ENCODE data around the gene IFIT1.
"Not testable (repeated sequence)": the region's sequence is repeated elsewhere in the genome, so short reads cannot be mapped to it uniquely, and the experiment has no call there.

The IFIT1 gene

DNA sequence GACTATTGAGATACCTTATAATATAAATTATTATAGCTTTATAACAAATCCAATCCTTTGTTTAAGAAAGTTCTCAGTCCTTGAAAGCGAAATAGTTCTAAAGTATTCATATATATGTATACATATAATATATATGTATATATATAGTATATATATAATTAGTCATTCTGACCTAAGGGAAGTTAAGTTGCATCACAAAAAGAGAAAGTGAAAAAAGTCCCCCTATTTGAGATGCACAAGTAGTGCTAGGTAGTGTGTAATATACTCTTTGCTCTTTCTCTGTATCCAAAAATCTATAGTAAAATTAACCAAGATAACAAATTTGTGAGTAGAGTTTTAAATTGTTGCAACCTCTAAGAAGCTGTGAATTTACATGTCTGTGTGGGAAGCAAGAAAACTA, 27.9 kb upstream of the IFIT1 start:
- no peak for DNase-seq (ENCODE audit: low read depth in 1 of 2, low spot score in 1 of 2)

DNA sequence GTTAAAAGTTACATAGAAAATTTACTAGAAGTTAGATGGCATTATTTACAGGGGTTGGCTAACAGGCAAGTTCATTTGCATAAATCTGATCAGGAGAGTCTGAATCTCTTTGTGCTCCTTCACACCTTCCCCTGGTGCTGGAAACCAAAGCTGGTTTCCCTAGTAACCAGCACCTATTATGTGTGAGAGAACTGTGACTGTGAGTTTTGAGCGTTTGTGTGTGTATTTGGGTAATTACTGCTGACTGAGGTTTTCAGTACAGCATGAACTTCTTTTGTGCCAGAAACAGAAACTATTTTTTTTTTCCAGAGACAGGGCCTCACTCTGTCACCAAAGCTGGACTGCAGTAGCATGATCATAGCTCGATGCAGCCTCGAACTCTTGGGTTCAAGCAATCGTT, 24.9 kb upstream of the IFIT1 start:
- no peak for DNase-seq (ENCODE audit: low read depth in 1 of 2, low spot score in 1 of 2)

DNA sequence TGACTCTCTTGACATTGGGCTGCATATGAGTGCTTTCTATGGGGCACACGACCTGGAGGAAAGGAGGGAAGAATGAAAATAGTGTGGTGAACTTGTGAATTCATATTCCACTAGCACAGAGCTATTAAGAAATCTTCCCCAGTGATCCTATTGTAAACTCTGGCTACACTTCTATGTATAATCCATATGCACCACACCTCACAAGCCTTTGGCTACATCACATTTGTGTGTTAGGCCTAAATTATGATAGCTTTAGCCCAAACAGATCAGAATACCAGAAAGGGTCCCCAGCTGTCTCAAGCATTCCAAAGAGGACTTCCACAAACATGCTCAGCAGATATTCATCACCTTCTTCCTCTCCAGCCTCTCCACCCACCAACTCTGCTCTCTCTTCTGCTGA, 24.3 kb upstream of the IFIT1 start:
- no peak for DNase-seq (ENCODE audit: low read depth in 1 of 2, low spot score in 1 of 2)

DNA sequence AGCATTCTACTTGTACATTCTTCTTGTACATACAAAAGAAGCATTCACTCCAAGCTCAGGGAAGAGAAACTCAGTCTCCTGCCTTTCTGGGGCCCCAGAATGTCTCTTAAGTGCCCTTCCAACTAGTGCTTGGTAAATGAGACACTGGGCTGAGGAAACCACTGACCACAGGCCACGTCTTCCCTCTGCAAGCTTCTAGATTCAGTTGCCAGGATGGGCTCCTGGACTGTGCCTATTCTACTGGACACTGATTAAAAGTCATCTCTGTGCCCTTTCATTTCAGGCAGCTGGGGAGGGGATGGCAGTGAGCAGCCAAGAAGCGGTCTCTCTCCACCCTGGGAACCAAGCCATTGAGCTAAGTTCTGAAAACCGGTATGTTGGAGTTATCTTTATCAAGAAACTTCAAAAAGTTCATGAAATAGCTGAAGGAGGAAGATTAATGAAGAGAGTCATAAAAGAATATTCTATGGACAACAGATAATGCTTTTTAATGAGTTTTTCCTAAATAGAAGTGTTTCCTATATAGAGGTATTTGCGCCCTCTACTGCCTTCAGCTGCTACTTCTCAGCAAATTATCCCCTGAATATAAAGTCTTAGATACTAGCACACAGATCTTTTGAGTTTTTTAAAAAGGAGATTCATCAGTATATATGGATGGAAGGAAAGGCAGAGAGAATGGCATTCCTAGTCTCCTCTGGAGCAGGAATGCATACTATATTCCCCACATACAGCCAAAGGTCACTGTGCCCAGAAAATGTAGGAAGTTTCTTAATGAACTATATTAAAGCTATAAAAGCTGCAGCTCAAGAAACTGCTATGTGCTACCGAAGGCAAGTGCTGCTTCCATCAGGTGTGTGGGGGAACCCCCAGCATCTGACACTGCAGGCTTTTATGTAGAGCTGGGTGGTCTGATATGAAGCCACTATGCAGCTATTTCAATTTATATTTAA, 23.0 kb upstream of the IFIT1 start:
- DNase-seq (ENCODE audit: low read depth in 1 of 2, low spot score in 1 of 2), result no peak

DNA sequence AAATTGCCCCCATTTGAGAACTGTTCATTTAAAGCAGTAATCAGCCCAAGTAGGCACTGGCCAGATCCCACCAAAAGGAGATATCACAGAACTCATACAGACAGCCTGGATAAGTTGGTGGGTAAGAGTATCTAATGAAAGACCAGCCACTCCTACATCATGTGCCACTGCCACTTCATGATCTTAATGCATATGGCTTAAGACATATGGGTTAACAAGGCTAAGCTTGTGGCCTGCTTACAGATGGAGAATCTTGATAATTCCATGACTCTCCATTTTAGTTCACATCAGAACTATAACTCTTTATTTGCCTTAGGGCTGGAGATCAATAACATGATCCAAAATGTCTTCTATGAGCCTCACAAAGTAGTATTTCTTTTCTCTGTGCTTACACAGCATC, 21.3 kb upstream of the IFIT1 start:
- no peak for DNase-seq (ENCODE audit: low read depth in 1 of 2, low spot score in 1 of 2)

DNA sequence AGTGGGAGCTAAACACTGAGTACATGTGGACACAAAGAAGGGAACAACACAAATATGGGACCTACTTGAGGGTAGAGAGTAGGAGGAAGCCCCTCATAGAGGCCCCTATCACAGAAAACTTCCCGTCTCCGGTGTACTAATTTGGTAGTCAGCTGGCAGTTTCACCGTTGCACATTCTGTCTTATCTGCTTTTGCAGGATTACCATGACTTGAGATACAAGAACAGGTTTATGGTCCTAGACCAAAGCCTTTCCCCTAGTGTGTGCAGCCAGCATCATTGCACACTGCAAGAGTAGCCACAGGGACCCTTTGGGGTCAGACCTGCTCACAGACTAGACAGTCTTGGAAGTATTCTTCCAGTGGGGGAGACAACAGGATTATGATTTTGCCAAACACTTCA, 20.4 kb upstream of the IFIT1 start:
- no peak for DNase-seq (ENCODE audit: low read depth in 1 of 2, low spot score in 1 of 2)

DNA sequence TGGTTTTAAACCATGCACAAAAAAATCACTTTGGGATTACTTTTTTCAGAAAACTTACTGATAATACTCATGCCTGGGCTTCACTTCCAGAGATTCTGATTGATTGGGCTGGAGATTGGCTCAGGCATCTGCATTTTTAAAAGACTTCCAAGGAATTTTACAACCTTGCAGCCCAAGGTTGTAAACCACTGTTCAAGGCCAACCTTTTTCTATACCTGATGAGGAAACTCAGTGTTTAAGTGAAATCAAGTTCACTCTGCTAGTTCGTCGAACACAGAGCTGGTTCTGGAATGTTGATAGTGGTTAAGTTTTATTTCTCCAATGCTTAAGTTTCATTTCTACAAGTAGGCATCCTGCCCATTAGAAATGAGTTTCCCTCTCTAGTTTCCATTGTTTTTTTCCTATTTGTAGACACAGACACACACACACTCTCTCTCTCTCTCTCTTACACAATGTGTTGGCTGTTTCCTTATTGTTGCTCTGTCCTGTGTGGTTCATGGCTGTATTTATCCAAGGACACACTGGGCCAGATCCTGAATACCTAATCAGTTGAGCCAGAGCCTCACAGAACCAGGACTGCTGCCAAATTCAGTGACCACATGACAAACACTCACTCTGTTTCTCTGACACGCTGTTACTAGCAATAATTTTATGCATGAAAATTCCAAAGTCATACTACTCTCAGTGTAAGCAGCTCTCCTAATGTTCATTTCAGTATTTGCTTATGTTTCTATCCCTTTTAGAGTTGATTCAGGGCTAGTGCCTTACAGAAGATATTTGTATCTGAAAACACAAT, 18.3 kb upstream of the IFIT1 start:
- no peak for DNase-seq (ENCODE audit: low read depth in 1 of 2, low spot score in 1 of 2)

DNA sequence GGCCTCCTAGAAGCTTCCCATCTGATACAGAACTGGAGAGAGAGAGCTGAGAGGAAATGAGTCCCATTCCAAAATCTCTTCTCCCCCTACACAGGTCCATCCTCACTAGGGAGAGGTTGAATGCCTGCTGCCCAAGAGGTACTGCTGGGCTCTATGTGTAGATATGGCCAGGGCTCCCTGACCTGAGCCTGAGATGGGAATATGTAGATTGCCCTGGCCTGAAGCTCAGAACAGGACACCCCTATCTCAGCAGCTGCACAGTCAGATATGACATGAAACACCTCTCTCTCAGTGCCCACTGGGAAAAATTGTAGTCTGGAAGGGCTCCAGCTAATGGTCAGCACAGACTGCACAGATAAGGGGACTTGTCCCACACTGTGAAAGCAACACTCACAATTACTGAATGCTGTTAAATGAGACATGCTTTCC, 17.7 kb upstream of the IFIT1 start:
- DNase-seq (ENCODE audit: low read depth in 1 of 2, low spot score in 1 of 2), result no peak

DNA sequence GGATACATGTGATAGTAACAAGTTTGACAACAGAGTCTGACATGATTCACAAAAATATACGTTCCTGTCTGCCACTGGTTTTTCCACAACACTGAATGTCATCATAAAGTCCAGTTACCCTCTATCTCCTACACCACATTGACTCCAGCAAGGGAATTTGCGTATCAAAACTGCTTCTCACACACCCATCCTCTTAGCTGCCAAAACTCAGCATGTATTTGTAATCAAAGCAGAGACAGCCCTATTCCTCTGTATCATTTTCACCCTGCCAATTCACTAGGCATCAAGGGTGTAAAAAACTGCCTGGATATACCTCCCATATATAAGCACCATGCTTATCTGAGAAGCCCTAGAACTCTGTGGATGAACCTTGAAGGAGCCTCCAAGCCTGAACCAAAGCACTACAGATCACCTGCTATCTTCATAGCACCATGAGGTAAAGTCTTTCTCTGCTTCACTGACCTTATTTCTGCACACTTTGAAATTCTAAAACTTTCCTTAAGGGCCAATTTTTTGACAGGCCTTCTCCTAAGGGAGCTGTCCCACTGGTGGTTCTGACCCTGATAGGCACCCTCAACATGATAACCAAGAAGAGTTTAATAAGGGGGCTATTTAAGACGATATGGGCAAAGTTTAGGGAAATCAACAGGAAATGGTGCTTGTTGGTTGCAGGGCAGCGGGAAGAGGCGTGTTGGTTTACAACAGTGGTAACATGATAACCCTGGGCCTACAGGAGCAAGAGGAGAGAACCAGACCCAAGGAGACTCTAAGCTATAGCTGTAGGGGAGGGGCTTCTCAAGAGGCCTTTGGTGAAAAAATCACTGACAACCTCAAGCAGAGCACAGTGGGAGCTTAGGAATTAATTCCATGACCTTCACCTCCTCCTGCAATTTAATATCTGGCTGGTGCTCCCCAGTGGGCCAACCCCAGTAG, 14.5 kb upstream of the IFIT1 start, which contains the start of gene IFIT1B:
IFIT1B (plus strand) TSS at position 352 of the 933 bp plus-strand sequence; CDS start at position 432, 80 bp downstream.
- no peak for DNase-seq (ENCODE audit: low read depth in 1 of 2, low spot score in 1 of 2)

DNA sequence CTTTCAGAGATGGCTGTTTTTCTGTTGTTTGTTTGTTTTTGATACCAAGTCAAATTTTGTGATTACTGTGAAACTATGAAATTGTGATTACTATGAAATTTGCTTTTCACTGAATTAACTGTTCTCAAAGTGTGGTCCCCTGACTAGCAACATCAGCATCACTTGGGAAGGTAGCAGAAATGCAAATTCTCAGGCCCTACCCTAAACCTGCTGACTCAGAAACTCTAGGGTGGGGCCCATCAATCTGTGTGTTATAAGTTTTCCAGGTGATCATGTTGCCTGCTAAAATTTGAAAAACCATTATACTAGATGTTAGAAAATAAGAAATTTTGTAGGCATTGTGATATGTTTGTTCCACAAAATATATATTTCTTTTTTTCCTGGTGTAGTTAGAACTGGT, 13.3 kb upstream of the IFIT1 start:
- DNase-seq (ENCODE audit: low read depth in 1 of 2, low spot score in 1 of 2), result no peak

DNA sequence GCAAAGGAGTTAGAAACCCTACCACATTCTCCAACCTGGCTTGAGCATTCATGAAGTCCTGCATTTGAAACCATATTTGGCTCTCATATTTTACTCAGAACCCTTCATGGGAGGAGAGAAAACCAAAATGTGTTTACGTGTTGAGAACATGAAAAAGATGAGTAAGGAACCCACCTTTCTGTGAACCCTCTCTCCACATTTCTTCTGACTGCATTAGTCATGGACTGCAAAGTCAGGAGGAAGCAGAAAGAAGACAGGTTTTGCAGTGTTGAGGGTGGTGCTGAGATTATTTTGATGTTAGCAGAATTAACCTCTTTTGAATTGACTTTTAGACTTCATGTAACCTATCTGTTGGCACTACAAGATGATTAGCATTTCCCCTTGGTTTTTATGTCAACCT, 9.7 kb upstream of the IFIT1 start:
- DNase-seq (ENCODE audit: low read depth in 1 of 2, low spot score in 1 of 2), result no peak

DNA sequence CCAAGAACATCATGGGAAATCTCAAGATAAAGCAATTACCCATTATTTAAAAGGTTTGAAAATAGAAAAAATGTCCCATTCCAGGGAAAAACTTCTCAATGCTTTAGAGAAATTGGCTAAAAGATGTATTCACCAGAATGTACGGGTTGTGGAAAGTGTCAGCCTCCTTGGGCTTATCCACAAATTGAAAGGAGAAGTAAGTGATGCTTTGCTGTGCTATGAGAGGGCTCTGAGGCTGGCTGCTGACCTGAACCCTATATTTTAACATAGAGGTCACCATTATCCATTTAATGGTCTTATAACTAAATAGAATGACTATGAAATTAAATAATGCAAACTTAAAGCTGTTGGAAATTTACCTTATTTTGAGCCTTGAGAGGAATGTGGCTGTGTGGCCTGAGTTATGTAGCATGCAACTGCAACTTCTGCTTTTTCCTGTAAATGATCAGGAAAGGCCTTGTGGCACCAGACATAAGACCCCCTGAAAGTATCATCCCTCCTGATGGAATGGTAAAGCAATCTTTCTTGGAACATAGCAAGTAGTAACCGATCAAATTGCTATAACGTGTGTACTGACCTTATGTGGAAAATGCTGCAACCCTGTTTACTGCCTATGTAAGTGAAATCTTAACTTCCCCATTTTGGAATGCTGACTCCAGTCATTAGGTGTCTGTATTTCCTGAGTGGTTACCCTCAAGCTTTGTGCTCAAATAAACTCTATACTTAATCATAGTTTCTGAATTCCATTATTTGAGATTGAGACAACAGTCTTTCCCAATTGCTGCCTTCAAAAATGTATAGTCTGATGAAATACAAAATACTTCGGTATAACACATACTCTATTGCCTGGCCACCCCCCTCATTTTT, 7.7 kb upstream of the IFIT1 start:
- DNase-seq (ENCODE audit: low read depth in 1 of 2, low spot score in 1 of 2), result no peak

DNA sequence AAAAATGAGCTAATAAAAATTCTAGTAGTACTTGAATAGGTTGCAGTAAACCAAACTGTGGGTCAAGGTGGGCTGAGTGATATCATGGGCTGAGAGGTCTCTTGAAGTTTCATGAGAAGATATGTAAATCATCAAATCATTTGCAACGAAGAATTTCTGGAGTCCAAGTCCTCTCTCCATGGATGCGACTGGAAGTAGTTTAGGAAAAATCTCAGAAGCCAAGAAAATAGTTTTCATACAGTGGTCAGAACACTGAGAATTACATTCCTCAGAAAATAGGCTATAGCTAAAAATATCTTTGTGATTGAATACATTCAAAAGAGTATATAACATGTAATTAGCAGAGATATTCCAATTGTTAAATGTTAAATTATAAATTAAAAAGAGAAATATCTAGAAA, 3.6 kb upstream of the IFIT1 start:
- DNase-seq (ENCODE audit: low read depth in 1 of 2, low spot score in 1 of 2), result no peak

DNA sequence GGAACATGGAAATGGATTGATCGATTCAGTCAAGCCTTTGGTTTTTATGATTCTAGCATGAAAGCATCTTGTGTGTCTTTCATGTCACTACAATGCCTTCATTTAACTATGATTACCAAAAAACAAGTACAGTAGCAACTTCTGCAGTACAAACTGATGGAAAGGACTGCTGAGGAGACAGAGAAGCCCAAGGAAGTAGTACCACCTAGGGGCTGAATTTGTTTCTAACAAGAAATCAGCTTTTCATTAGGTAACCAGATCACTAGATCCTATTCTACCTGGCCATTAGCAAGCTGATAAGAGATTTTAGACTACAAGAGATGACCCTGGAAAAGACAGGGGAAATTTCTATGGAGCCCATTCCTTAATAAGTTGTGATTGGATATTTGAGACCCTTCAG, 3.2 kb upstream of the IFIT1 start:
- no peak for DNase-seq (ENCODE audit: low read depth in 1 of 2, low spot score in 1 of 2)

DNA sequence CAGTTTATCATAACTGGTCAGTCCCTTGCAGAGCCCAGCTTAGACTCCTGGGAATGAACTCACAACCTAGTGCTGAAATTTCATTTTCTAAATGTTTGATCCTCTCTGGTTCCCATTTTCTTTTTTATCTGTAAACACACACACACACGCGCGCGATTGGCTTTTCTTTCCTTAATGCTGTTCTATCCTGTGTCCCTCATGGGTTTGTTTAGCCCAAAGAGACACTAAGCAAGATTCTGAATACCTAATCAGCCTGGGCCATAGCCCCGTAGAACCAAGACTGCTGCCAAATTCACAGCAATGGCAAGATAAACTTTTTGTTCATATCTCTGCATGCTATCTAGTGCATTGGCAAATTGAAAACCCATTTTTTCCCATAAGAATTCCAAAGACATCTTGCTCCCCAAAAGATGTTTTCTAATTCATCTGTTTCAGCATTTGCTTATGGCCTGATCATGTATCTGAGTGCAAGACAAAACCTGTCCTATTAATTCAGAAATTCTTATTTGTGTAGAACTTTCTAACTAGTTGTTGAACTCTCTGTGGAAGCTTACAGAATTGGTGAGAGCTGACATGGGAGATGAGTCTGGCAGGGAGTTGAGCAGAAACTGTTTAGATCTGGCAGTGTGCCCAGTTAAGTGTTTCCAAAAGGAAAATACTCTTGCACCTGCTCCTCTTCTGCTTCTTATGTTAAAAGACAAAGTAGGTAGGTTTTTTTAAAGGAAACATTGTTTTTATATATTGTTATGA, 1.8 kb upstream of the IFIT1 start:
- DNase-seq (ENCODE audit: low read depth in 1 of 2, low spot score in 1 of 2), result no peak

DNA sequence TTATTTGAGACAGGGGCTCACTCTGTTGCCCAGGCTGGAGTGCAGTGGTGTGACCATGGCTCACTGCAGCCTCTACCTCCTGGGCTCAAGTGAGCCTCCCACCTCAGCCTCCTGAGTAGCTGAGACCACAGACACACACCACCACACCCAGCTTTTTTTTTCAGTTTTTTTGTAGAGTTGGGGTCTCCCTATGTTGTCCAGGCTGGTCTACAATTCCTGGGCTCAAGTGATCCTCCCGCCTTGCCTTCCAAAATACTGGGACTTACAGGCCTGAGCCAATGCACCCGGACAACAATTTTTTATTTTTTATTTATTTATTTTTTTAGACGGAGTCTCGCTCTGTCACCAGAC, 1.2 kb upstream of the IFIT1 start:
- DNase-seq (ENCODE audit: low read depth in 1 of 2, low spot score in 1 of 2), result not testable (repeated sequence)

DNA sequence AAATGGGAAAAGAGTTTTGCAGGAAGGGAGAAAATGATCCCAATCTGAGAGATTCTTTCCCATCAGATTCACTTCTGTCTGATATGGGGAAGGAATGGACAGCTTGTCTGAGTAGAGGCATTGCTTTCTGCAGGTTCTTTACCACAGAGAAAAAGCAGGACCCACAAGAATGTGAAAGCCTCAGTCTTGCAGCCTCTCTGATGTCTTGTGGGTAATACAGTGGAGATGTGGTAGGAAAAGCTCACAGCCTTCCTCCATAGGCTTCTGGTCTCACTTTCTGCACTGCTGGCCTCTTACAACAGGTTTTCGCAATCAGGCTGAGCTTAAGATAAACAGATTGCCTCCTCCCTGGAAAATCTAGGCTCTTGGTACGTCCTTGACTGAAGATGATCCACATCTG, 551 bp downstream of the IFIT1 start:
- no peak for DNase-seq (ENCODE audit: low read depth in 1 of 2, low spot score in 1 of 2)

DNA sequence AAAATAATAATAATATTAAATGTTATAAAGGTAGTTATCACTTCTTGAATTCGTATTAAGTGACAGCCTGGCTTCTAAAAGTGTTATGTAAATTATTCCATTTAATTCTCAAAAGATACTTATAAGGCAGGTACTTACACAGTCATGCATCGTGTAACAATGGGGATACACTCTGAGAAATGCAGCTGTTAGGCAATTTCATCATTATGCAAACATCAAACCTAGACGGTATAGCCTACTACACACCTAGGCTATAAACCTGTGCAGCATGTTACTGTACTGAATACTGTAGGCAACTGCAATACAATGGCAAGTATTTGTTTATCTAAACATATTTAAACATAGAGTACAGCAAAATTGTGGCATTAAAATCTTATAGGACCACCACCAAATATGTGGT, 1.5 kb downstream of the IFIT1 start:
- DNase-seq (ENCODE audit: low read depth in 1 of 2, low spot score in 1 of 2), result no peak

DNA sequence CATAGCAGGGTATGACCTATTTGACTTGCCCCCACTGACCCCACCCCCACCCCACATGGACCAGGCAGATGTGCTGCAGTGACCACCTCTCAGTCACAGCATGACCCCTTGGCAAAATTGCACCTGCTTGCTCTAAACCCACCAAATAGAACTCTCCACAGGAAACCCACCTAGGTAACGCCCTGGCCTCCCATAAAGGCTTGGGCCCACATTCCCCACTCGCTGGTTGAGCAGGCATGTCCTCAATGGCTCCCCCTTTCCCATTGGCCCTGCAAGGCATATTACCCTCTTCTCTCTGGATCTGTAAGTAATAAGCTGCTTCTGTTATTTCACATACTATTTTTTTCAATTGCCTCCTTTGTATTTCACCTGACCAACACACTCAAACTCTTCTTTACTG, 2.7 kb downstream of the IFIT1 start:
- no peak for DNase-seq (ENCODE audit: low read depth in 1 of 2, low spot score in 1 of 2)
